Frontal cortex (tissue), 4 donors: Measurements from ENCODE around the gene GRIK2. TPM values are rescaled to one million over a fixed set of nuclear protein-coding genes. Genes with fewer than 3 reads are reported as not detected.
"Not testable (repeated sequence)": the region's sequence is repeated elsewhere in the genome, so short reads cannot be mapped to it uniquely, and the experiment has no call there.

Source experiments
- DNase-seq, 2 donors: peaks; one replicate each; pipeline ENCODE4 v3.0.0; 2012; ENCODE audit warnings: low spot score in 2 of 2
- FAIRE-seq: peaks from 2 replicates; lab custom pipeline; 2012; peaks lifted over from hg19 to GRCh38; lab: Jason Lieb, UNC
- total RNA-seq: library from RNA; depleted of rRNA; stranded (reverse); fragments of >200 nt; gene quantifications from one replicate; pipeline ENCODE4 v1.2.3, GENCODE V29; 2014
- donor health status: control.
- donor health status: control.
- donor health status: control.

The GRIK2 gene
- total RNA-seq, 1 donor from 2014 or later, result 130 TPM

GRCh38 chr6:101605874-101606273 lies 212.4 kb downstream of the GRIK2 start:
- DNase-seq (no peak), FAIRE-seq (no peak)

DNA sequence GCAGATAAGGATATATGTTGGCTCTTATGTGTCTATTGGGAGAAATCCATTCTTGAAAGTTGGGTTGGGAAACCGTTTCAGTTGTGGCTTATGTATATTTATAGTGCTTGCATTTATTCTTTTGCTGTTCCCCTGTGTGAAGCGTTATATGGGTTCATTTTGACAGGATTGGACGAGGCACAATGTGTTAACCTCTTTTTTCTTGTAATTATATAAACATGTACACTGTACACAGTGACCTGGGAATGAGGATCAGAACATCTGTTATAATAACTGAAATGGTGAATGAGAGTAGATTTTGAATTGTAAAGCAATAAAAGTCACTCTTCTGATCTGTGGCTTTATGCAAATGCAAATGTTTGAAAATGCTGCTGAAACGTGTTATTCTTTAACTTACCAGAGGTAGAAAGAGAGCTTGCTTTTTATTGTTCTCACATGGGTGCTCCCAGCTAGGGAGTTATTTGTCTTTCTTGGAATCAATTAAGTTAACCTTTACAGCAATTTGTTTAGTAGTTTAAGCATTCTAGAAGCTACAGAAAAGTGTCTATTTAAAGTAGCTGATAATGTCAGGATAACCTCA lies 213.7 kb downstream of the GRIK2 start:
- FAIRE-seq (no peak), DNase-seq (no peak)

- FAIRE-seq (no peak), DNase-seq (no peak)
Measured at GRCh38 chr6:101608703-101609102, 215.2 kb downstream of the GRIK2 start.

DNA sequence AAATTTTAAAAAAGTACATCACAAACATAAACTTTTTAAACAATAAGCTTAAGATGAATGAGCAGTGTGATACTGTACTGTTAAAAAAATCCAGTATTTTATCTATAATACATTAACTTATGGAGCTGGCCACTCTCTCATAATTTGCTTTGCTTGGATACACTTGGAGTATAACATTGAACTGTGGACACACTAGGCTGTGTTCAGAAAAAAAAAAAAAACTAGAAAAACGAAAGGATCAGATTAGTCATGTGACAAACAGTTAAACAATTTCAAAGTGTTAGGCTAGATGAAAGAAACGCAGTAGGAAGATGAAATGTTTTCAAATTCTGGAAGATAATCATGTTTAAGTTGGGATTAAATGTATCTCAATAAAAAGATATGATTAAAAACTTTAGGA lies 220.0 kb downstream of the GRIK2 start:
- FAIRE-seq (no peak), DNase-seq (no peak)

DNA sequence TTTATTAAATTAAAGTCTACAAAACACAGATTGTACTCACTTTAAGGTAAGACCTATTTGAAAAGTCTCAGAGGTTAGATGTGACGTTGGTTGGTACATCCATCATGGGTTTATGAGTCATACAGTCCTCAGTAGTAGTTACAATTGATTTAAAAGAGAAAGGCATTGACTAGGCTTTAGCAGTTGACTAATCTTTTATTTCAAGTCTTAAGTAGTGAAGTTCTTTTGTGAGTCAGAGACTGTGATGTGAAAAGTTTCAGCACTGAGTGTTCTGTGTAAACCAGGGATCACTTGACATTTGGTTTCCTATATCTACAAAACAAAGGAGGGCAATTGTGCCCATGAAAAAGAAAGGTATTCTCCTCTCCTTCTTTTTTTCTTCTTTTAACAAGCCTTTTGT lies 221.3 kb downstream of the GRIK2 start:
- FAIRE-seq (no peak), DNase-seq (no peak)

- FAIRE-seq (no peak), DNase-seq (no peak)
Measured at GRCh38 chr6:101626269-101626668, 232.8 kb downstream of the GRIK2 start.

DNA sequence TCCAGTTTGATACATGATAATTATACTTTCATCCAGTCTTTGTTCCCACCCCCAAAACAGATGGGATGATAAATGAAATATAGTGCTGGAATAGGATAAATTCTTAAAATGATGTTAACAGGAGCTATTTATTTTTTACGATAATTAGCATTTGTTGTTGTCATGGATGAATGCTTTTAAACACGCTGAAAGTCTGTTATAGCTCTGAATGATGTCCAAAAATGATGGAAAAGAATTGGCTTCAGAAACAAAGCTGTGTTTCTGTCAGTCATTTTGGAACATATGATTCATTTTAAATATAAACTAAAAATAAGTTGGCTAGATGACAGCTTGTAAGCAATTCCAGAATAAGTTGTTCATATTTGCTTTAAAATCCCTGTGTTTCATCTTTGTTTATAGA lies 237.4 kb downstream of the GRIK2 start:
- DNase-seq (no peak), FAIRE-seq (no peak)

GRCh38 chr6:101633081-101633480 lies 239.6 kb downstream of the GRIK2 start:
- FAIRE-seq (no peak), DNase-seq (no peak)

- DNase-seq, FAIRE-seq: not testable (repeated sequence)
Measured at GRCh38 chr6:101638865-101639264, 245.4 kb downstream of the GRIK2 start.

DNA sequence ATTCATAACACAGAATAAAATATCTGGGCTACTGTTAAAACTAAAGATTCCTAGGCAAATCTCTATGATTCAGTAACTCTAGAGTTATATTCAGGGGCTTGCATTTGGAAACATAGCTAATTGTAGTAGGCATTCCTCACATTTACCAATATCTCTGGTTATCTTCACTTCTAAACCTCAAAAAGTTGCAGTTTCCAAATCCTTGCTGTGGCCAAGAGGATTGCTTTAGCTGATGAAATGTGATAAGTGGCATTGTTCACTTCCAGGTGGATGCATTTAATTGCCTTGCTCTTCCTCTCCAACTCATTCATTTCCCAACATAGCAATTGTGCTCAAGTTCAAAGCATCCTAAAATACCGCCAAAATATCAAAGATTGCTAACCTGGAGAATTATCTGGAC lies 246.6 kb downstream of the GRIK2 start:
- DNase-seq (no peak), FAIRE-seq (no peak)

- DNase-seq (no peak), FAIRE-seq (no peak)
Measured at GRCh38 chr6:101645770-101646169, 252.3 kb downstream of the GRIK2 start.

DNA sequence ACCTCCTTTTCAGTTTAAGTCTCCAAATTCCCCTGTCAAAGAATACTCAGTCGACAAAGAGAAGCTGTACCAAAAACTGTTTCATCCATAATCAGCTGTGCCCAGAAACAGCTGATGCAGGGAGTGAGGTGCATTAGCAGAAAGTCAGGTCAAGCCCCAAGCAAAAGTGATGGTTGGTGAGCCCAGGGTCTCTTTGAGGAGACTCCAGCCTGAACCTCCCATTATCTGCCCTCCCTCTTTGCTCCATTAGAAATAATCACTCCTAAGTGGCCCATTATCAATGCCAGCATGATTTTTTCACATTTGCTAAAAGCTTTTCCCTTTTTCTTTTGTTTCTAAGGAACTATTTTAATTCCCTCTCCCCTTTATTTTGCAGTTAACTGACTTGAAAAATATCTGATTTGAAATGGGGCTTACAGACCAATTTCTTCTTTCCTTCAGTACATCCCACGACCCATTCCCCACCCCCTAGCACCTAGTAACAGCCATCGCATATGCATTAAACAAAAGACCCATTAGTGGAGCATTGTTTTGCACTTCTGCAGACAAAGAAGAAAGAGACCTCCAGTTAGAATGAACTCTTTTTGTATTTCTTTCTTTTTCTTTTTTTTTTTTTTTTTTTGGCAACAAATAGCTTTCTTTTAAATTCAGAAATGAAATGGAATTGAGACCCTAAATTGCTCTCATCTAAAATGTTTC lies 257.0 kb downstream of the GRIK2 start:
- FAIRE-seq, result no peak

DNA sequence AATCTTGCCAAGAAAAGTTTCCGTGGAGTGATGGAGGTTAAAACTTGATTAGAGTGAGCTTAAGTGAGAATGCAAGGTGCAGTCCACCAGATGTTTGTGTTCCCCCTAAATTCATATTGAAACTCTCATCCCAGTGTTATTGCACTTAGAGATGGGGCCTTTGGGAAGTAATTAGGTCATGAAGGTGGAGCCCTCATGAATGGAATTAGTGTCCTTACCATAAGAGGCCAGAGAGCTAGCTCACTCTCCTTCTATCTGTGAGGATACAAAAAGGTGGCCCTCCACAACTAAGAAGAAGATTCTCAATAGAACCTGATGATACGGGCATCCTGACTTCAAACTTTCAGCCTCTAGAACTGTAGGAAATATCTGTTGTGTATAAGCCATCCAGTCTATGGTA lies 258.6 kb downstream of the GRIK2 start:
- DNase-seq (no peak), FAIRE-seq (no peak)

More for the DNA sequence above, 257.0 kb downstream of the GRIK2 start:
- no peak for DNase-seq

DNA sequence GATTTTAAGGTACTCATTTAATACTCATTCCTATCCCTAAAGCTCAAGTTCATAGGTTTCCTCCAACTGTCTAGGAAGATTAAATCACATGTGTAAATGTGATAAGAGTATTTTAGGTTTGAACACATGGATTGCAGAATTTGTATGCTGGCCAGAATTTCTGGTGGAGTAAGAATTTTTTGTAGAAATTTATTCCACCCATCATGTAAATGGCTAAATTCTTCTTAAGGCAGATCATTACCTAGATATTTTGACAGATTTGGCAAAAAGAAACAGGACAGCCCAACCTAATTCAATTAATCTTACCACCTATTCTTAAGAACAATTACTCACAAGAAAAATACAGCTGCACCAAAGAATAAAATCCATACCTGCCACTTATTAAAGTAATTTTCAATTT lies 261.6 kb downstream of the GRIK2 start:
- FAIRE-seq, result no peak
- DNase-seq, result no peak

GRCh38 chr6:101662111-101662897 lies 268.8 kb downstream of the GRIK2 start:
- FAIRE-seq (no peak), DNase-seq (no peak)

GRCh38 chr6:101663100-101663499 lies 269.6 kb downstream of the GRIK2 start:
- DNase-seq, result no peak
- FAIRE-seq, result no peak

DNA sequence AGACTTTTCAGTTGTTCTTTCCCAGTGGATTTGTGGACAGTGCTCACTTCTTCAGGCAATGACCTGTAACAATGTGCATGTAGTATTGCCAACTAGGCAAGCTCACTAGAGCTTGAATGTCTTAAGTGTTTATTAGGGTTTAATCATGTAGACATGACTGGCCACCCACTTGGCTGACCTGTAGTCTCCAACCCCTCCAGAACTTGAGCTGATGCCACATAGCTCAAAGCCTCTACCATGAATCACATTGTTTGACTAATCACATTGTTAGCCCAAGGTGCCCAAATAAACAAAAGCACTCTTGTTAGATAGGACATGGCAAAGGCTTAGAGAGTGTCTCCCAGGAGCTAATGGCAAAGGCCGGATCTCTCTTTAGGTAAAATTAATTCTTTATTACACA lies 272.7 kb downstream of the GRIK2 start:
- no peak for FAIRE-seq
- DNase-seq, result no peak

- FAIRE-seq (no peak), DNase-seq (no peak)
Measured at GRCh38 chr6:101668496-101669030, 275.1 kb downstream of the GRIK2 start.

GRCh38 chr6:101676187-101676586 lies 282.7 kb downstream of the GRIK2 start:
- DNase-seq (no peak), FAIRE-seq (peak; percentile 23)

DNA sequence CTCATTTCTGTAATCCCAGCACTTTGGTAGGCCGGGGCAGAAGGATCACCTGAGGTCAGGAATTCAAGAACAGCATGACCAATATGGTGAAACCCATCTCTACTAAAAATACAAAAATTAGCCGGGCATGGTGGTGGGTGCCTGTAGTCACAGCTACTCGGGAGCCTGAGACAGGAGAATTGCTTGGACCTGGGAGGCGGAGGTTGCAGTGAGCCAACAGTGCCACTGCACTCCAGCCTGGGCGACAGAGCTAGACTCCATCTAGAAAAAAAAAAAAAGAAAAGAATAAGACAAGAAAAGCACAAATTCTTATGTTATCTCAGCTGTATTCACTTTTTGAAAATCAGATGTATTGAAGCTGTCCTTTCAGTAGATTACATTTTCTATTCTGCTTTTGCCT lies 289.4 kb downstream of the GRIK2 start:
- FAIRE-seq, result no peak
- DNase-seq, result no peak

DNA sequence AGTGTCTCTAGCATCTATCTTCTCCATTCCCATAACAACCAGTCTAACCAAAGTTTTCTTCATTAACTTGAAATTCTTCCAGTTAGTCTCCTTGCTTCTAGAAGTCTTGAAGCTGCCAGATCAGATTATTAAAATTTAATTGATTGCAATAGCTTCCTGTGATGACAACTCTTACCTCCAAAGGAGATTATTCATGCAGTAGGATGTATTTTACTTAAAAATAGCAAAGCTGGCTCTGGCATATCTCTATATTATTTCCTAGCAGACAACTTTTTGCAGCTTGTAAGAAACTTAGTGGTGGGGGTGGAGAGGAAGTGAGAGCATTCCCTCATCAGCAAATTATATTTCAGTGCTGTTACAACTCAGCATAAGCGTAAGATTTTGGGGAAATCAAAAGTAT lies 290.4 kb downstream of the GRIK2 start:
- FAIRE-seq, result no peak
- no peak for DNase-seq
